Measurements from ENCODE around the gene ENOX2. TPM values are rescaled to one million over a fixed set of nuclear protein-coding genes. Genes with fewer than 3 reads are reported as not detected.
"Not testable (repeated sequence)": the region's sequence is repeated elsewhere in the genome, so short reads cannot be mapped to it uniquely, and the experiment has no call there.

The ENOX2 gene, protein sequence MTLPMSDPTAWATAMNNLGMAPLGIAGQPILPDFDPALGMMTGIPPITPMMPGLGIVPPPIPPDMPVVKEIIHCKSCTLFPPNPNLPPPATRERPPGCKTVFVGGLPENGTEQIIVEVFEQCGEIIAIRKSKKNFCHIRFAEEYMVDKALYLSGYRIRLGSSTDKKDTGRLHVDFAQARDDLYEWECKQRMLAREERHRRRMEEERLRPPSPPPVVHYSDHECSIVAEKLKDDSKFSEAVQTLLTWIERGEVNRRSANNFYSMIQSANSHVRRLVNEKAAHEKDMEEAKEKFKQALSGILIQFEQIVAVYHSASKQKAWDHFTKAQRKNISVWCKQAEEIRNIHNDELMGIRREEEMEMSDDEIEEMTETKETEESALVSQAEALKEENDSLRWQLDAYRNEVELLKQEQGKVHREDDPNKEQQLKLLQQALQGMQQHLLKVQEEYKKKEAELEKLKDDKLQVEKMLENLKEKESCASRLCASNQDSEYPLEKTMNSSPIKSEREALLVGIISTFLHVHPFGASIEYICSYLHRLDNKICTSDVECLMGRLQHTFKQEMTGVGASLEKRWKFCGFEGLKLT
- polyA plus RNA-seq (2012; ENCODE audit: missing spikeins): 6.8 TPM

DNA sequence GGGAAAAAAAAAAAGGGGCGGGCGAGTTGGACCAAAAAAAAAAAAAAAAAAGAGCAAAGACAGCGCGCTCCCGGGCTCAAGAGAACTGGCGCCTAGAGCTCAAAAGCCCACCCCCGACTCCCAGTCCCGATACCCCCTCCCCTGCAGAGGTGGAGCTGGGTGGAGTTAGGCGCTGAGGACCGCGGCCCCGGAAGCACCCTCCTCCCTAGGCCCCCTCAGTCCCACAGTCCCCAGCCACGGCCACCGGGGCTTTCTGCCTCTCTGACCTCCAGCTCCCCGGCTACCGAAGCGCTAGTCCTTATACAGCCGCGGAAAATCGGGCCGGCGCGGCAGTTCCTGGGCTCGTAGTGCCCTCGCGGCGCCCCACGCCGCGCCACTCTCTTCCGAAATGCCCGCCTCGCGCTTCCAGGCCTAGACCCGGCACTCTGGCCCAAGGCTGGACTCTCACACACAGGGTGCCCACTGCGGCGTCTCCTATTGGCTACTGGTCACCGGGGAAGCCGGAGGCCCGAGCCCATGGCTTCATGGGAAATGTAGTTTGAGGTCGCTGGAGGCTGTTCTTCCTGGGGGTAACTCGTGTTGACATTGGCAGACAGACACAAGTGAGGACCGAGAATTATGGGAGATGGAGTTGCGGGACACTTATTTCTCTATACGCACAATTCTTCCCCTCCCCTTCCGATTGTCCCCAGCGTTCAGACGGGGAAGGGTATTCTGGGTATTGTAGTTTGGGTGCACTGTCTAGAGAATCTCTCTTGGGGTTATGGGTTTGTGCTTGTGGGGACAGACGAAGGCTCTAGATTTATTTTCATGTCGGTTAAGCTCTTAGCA lies at the start of gene ENOX2:
ENOX2 (minus strand) TSS at position 427 of the 831 bp plus-strand sequence. CDS start 199,993 bp downstream, outside the sequence.
- FAIRE-seq (peak; percentile 89), DNase-seq (ENCODE audit: insufficient read length) (peak; percentile 67)
- TF ChIP-seq POLR2A (IDR thresholded peaks at IDR 0.05; ENCODE audit: low read depth, low read length) (peak; percentile 39; the same call in 1 of the 2 replicates), POLR2AphosphoS5 (IDR thresholded peaks at IDR 0.05; ENCODE audit: low read depth, low read length) (0 out of 2 replicates have a peak, but pooled peaks have one; percentile 30), TAF1 (IDR thresholded peaks at IDR 0.05; ENCODE audit: borderline replicate concordance, low read depth, low read length) (no peak)

DNA sequence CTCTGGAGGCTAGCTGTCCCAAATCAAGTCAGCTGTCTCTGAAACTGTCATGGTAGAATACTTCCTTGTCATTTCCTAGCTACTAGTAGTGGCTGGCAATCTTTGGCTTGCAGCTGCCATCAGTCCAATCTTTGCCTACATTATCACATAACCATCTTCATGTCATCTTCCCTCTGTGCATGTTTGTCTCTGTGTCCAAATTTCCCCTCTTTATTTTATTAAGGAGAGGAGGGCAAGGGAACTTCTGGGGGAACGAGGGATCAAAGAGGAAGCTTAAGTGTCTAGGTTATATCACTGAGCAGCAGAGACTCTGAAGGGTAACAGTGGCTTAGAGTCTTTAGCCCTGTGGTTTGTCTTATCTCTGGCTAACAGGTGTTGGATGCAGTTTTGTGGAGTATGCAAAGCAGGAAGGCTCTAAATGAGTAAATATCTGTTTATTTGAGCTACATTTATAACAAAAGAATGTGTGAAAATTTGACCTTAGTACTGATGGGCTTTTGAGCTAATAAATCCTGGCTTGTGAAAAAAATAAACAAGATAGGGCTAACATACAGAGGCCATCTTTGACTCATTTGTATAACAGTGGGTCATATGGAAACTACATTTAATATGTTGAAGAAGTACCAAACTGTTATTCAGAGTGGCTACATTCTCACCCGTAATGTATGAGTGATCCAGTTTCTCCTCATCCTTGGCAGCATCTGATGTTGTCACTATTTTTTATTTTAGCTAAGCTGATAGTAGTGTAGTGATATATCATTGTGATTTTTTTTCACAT lies 49.4 kb upstream of the ENOX2 start:
- TF ChIP-seq POLR2AphosphoS5 (IDR thresholded peaks at IDR 0.05; ENCODE audit: low read depth, low read length) (no peak), TAF1 (IDR thresholded peaks at IDR 0.05; ENCODE audit: borderline replicate concordance, low read depth, low read length) (no peak), POLR2A (IDR thresholded peaks at IDR 0.05; ENCODE audit: low read depth, low read length) (no peak)
- no peak for DNase-seq (ENCODE audit: insufficient read length)
- no peak for FAIRE-seq

DNA sequence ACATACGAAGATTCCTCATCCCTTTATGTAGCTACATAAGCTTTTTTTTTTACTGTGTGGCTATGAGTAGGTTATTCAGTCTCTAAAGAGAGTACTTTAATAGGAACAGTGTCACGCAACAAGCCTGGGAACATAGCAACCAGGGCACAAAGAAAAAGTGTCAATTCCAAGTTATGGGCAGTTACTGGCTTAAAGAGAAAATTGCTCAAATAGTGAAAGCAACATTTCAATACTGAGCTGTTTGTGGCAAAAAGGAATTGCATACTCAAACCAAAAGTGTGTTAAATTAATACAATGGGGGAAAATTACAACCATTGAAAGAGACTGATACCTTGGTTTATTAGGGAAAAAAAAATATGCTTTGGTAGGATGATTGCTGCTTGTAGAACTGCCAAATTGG lies 41.2 kb upstream of the ENOX2 start:
- DNase-seq (ENCODE audit: insufficient read length) (no peak), FAIRE-seq (no peak)
- TF ChIP-seq TAF1 (IDR thresholded peaks at IDR 0.05; ENCODE audit: borderline replicate concordance, low read depth, low read length): no peak
- no peak for TF ChIP-seq POLR2AphosphoS5 (IDR thresholded peaks at IDR 0.05; ENCODE audit: low read depth, low read length)
- no peak for TF ChIP-seq POLR2A (IDR thresholded peaks at IDR 0.05; ENCODE audit: low read depth, low read length)

DNA sequence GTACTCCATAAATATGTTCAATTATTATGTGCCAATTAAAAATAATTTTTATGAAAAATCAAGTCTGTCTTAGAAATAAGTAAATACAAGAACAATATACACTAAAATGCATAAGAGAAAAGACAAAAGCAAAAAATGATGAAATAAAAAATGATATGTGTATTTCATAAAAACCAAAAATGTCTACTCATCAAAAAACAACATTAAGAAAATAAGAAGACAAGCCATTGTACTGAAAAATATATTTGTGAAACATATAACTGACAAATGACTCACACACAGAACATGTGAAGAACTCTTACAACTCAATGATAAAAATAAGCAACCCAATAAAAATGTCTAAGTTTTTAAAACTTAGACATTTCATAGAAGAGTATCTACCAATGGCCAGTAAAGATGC lies 34.1 kb upstream of the ENOX2 start:
- TF ChIP-seq POLR2A (IDR thresholded peaks at IDR 0.05; ENCODE audit: low read depth, low read length) (no peak), TAF1 (IDR thresholded peaks at IDR 0.05; ENCODE audit: borderline replicate concordance, low read depth, low read length) (no peak), POLR2AphosphoS5 (IDR thresholded peaks at IDR 0.05; ENCODE audit: low read depth, low read length) (no peak)
- DNase-seq (ENCODE audit: insufficient read length) (no peak), FAIRE-seq (no peak)

DNA sequence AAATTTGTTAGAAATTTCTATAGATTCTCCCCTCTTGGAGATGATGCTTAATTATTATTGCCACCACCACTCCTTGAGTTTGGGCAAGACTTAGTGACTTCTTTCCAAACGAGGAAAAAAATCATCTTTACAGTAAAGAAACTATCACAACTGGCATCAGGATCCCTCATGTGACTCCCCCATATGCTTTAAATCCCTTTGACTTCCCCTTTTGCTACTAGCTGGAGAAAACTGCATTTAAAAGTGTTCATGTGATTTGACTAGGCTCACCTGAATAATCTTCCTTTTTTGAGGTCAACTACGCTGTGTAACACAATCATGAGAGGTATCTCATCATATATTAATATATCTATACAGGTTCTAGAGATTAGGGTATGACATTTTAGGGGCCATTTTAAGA lies 30.3 kb upstream of the ENOX2 start:
- TF ChIP-seq POLR2AphosphoS5 (IDR thresholded peaks at IDR 0.05; ENCODE audit: low read depth, low read length) (no peak), POLR2A (IDR thresholded peaks at IDR 0.05; ENCODE audit: low read depth, low read length) (no peak), TAF1 (IDR thresholded peaks at IDR 0.05; ENCODE audit: borderline replicate concordance, low read depth, low read length) (no peak)
- FAIRE-seq (no peak), DNase-seq (ENCODE audit: insufficient read length) (no peak)

DNA sequence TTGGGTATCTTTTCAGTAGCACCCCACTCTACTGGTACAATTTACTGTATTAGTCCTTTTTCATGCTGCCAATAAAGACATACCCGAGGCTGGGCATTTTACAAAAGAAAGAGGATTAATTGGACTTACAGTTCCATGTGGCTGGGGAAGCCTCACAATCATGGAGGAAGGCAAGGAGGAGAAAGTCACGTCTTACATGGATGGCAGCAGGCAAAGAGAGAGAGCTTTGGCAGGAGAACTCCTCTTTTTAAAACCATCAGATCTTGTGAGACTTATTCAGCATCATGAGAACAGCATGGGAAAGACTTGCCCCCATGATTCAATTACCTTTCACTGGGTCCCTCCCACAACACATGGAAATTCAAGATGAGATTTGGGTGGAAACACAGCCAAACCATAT lies 17.4 kb upstream of the ENOX2 start:
- not testable (repeated sequence) for DNase-seq (ENCODE audit: insufficient read length); FAIRE-seq

DNA sequence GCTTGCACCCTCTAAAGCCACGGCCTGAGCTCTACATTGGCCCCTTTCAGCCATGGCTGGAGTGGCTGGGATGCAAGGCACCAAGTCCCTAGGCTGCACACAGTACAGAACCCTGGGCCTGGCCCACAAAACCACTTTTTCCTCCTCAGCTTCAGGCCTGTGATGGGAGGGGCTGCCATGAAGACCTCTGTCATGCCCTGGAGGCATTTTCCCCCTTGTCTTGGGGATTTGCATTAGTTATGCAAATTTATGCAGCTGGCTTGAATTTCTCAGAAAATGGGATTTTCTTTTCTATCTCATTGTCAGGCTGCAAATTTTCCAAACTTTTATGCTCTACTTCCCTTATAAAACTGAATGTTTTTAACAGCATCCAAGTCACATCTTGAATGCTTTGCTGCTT lies 16.7 kb upstream of the ENOX2 start:
- DNase-seq (ENCODE audit: insufficient read length); FAIRE-seq: not testable (repeated sequence)

DNA sequence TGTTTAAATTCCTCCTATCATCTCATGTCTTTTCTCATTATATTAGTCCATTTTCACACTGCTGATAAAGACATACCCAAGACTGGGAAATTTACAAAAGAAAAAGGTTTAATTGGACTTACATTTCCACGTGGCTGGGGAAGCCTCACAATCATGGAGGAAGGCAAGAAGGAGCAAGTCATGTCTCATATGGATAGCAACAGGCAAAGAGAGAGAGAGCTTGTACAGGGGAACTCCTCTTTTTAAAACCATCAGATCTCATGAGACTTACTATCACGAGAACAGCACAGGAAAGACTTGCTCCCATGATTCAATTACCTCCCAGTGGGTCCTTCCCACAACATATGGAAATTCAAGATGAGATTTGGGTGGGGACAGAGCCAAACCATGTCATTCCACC lies 15.5 kb upstream of the ENOX2 start:
- DNase-seq (ENCODE audit: insufficient read length); FAIRE-seq: not testable (repeated sequence)

DNA sequence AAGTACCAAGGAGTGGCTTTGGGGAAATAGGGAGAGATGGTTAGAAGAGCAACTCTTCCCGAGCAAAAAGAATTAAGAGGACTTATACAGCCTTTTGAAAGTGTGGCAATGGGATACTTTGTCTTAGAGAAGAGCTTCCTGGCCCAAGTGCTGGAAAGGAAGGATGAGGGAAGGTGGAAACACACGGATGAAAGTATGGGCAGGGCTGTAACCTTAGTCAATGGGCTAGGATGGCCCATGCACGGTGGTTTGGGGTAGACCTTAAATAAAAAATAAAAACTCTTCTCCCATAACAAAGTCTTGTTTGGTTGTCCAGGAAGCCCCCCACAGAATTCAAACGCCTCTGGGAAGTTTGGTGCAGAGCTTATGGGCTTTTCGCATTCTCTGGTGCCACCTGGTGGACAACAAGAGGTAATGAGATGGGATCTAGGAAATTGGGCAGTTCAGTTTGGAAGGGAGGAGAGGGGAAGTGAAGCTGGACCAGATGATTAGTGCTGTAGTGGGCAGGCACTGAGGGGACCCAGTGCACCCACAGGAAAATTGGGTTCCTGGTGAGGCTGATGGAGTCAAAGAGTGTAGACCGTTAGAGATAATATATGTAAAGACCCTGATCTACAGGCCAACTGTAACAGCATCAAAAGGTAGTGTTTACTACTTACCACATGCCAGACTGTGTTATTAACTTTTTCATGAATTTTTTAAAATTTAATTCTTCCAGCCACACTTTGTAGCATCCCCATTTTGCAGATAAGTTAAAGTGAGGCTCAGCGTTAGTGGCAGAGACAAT lies 13.8 kb upstream of the ENOX2 start:
- FAIRE-seq (peak; percentile 96), DNase-seq (ENCODE audit: insufficient read length) (peak; percentile 12)
- TF ChIP-seq POLR2AphosphoS5 (IDR thresholded peaks at IDR 0.05; ENCODE audit: low read depth, low read length): no peak
- no peak for TF ChIP-seq TAF1 (IDR thresholded peaks at IDR 0.05; ENCODE audit: borderline replicate concordance, low read depth, low read length)
- no peak for TF ChIP-seq POLR2A (IDR thresholded peaks at IDR 0.05; ENCODE audit: low read depth, low read length)

DNA sequence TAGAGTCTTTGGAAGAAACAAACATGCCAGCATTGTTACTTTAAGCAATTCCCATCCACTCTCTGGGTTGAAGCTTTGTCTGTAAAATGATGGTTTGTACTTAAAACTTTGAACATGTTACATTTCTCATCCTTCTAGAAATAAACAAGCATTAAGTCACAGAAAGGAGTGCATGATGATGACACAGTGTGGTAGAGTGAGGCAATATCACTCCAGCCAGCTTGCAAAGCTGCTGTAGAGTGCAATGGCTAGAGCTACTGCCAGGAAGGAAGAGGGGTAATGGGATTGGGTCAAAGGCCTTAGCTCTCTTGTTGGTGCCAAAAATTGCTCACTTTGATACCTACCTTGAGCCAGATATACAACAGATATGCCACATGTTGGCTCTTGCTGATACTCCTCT lies 12.3 kb upstream of the ENOX2 start:
- no peak for FAIRE-seq
- DNase-seq (ENCODE audit: insufficient read length): no peak
- TF ChIP-seq POLR2AphosphoS5 (IDR thresholded peaks at IDR 0.05; ENCODE audit: low read depth, low read length) (no peak), TAF1 (IDR thresholded peaks at IDR 0.05; ENCODE audit: borderline replicate concordance, low read depth, low read length) (no peak), POLR2A (IDR thresholded peaks at IDR 0.05; ENCODE audit: low read depth, low read length) (no peak)
